Activated CD8-positive, alpha-beta memory T cell treated with anti-CD3 and anti-CD28 coated beads for 4 hours (primary cell): ENCODE results near the gene PAGR1.

Experiments
- DNase-seq, 2 donors: peaks; one replicate each; pipeline ENCODE4 v3.0.0-alpha.2; 2020; ENCODE audit warnings: low read depth in 2 of 2

The PAGR1 gene

DNA sequence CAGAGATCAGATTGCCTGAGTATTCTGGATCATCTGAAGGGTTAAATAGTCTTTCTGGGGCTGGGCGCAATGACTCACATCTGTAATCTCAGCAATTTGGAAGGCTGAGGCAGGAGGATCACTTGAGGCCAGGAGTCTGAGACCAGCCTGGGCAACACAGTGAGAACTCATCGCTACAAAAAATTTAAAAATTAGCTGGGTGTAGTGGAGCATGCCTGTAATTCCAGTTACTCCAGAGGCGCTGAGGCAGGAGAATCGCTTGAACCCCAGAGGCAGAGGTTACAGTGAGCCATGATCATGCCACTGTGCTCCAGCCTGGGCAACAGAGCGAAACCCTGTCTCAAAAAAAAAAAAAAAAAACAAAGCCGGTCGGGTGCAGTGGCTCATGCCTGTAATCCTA, 20.0 kb downstream of the PAGR1 start:
- DNase-seq = no peak

DNA sequence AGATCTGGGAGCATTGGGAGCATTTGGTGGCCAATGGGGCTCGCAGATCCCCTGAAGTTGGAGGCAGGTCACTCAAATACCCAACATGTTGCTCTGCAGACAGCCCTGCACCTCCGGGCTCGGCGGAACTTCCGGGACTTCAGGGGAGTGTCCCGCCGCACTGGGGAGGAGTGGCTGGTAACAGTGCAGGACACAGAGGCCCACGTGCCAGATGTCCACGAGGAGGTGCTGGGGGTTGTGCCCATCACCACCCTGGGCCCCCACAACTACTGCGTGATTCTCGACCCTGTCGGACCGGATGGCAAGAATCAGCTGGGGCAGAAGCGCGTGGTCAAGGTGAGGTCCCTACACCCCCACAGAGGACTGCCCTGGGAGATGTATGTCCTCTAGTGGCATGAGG, 20.7 kb downstream of the PAGR1 start:
- no peak for DNase-seq

DNA sequence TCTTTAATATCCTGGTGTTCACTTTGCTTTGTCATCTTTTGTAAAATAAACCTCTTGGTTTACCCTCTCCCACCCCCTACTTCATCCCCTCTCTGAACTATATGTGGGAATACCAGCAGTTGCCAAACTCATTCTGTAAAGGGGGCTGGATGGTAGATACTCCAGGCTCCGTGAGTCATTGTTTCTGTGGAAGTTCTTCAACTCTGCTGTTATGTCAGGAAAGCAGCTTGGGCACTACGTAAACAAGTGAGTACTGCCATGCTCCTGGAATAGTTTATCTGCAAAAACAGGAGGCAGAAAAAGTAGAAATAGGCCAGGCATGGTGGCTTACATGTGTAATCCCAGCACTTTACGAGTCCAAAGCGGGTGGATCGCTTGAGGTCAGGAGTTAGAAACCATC, 21.9 kb downstream of the PAGR1 start:
- DNase-seq = no peak

DNA sequence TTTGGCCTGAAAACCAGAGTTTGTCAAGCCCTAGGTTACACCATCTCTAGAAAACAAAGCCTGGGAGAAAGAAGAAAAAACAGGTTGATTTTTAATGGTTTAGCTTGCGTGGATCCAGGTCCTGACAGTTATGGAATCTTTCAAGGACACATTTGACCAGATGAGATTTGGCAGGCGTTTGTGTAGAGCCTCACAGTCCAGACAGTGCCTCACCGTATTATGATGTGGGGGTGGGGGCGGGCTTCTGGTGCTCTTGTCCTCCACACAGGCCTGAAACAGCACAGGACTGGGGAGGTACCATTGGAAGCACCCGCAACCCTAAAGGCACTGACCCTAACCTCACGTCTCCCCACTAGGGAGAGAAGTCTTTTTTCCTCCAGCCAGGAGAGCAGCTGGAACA, 23.9 kb downstream of the PAGR1 start:
- no peak for DNase-seq

DNA sequence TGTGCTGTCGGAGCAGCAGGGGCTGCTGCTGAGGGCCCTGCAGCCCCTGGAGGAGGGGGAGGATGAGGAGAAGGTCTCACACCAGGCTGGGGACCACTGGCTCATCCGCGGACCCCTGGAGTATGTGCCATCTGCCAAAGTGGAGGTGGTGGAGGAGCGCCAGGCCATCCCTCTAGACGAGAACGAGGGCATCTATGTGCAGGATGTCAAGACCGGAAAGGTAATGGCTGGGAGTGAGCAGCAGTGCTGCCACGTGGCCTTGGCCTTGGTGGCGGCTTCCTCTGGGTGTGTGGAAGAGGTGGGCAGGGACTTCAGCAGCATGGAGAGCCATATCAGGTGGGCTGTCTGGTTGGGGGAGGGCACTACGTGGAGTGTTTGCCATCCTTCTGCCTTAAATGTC, 24.3 kb downstream of the PAGR1 start:
- no peak for DNase-seq

DNA sequence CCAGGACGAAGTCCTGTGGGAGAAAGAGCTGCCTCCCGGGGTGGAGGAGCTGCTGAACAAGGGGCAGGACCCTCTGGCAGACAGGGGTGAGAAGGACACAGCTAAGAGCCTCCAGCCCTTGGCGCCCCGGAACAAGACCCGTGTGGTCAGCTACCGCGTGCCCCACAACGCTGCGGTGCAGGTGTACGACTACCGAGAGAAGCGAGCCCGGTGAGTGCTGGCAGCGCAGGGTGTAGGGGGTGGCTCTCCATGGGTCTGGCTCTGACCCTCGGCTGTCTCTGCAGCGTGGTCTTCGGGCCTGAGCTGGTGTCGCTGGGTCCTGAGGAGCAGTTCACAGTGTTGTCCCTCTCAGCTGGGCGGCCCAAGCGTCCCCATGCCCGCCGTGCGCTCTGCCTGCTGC, 25.7 kb downstream of the PAGR1 start:
- no peak for DNase-seq

DNA sequence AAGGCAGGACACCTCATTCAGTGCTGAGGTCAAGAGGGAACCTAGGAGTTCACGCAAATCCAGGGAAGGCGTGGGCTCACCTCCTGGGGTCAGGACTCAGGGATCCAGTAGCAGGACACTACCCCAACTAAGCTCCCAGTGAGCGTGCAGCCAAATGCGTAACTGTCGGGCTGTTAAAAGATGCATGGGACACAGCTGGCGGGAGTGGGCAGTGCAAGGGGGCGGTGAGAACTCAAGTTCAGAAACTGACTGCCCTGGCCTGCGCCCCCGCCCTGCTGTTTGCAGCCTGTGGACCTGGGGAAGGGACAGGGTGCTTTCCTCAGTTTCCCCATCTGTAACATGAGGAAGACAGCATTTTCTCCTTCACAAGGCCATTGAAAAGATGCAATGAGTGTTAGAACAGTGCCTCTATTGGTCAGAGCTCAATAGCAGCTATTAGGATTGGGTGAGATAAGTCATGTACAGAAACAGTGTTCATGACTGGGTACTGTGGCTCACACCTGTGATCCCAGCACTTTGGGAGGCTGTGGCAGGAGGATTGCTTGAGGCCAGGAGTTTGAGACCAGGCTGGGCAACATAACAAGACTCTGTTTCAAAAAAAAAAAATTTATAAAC, 26.9 kb downstream of the PAGR1 start:
- no peak for DNase-seq

DNA sequence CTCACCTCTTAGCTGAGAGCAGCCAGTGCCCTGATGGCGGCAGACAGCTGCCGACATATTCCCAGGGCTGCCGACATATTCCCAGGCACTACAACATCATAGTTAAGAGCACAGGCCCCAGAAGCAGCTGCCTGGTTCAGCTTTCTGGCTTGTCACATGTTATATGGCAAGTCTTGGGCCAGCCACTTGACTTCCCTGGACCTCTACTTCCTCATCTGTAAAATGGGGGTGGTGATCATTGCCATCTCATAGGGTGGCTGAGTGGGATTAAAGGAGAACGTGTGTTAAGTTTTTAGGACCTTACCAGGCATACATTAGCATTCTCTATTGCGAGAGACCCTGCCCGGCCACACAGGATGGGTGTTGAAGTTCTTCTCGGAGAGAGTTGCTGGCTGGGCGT, 28.0 kb downstream of the PAGR1 start:
- DNase-seq = no peak

DNA sequence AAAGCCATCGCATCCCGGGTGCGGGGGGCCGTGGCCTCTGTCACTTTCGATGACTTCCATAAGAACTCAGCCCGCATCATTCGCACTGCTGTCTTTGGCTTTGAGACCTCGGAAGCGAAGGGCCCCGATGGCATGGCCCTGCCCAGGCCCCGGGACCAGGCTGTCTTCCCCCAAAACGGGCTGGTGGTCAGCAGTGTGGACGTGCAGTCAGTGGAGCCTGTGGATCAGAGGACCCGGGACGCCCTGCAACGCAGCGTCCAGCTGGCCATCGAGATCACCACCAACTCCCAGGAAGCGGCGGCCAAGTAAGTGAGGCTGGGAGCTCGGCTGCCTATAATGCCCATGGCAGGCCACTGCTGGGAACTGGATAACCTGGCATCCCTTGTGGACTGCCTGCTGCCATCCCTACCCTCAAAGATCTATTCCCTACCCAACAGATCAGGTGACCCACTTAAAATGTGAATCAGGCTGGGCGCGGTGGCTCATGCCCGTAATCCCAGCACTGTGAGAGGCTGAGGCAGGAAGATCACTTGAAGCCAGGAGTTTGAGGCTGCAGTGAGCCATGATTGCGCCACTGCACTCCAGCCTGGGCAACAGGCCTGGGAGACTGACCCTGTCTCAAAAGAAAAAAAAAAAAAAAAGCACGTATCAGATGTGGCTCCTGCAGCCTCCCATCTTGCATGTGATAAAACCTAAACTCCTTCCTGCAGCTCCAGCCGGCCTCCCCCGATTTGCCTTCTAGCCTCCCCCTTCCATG, 28.8 kb downstream of the PAGR1 start:
- no peak for DNase-seq

DNA sequence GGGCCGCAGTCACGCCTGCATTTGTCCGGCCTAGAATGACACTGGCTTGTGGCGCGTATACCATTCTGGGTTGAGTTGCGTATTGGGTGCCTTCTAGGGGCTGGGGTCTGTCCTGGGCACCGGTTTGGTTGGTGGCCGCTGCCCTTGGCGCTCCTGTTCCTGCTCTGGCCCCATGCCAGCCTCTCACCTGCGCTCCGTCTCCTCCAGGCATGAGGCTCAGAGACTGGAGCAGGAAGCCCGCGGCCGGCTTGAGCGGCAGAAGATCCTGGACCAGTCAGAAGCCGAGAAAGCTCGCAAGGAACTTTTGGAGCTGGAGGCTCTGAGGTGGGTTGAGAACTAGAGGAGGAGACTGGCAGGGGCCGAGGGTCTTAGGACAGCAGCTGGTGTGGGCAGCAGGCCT, 29.7 kb downstream of the PAGR1 start:
- DNase-seq = no peak

DNA sequence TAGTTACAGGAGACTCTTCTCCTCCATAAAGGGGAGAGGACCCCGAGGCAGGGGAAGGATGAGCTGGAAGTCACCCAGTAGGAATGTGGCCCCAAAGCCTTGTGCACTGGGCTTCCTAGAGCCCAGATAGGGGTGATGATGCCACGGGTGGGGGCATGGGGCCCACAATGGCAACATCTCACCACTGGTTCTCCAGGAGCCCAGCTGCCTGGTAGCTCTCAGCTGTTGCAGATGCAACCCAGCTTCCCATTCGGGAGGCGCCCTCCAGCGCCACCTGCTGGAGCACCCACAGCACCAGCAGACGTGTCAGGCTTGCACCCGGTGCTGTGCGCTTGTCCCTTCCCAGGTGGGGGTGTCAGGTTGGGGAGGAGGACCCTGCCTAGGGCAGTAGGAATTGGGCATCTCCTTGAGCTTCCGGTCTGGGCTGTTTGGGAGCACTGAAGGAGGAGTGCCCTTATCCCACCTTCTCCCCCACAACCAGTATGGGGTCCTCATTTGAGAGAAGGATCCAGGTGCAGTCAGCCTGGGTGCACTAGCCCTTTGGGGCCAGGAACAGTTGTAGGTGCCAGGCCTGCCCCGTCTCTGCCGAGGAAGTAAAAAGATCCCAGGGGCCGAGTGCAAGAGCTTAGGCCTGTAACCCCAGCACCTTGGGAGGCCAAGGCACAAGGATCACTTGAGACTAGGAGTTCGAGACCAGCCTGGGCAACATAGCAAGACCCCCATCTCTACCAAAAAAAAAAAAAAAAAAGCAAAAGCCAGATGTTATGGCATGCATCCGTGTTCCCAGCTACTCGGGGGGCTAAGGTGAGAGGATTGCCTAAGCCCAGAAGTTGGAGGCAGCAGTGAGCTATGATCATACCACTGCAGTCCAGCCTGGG, 32.7 kb downstream of the PAGR1 start:
- DNase-seq = peak; percentile 55 to 66

DNA sequence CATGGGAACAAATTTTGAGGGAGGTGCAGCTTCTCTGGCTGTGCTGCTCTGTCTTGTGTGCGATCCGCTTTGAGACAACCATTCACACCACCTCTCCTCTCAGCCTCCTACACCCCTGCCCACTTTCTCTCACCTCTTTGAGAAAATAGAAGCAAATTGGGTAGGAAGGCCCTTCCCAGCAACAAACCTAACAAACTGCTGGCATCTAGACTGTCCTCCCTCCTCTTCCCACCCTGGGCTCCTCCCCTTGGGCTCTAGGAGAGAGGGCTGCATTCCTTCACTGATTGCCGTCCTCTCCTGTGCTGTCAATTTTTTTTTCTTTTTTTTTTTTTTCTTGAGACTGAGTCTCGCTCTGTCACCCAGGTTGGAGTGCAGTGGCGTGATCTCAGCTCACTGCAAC, 33.6 kb downstream of the PAGR1 start:
- no peak for DNase-seq

DNA sequence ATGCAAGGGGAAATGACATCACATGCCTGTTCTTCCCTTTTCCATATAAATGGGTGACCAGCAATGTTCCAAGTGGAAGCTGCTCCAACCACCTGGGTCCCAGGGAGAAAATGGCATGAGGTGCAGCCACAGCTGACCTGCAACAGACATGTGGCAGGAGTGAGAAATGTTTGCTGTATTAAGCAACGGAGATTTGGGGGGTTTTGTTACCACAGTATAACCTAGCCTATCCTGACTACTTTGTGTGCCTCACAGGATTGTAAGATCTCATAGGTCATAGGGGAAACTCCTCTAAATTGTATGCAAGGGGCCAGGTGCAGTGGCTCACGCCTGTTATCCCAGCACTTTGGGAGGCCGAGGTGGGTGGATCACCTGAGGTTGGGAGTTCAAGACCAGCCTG, 35.0 kb downstream of the PAGR1 start:
- DNase-seq = no peak

DNA sequence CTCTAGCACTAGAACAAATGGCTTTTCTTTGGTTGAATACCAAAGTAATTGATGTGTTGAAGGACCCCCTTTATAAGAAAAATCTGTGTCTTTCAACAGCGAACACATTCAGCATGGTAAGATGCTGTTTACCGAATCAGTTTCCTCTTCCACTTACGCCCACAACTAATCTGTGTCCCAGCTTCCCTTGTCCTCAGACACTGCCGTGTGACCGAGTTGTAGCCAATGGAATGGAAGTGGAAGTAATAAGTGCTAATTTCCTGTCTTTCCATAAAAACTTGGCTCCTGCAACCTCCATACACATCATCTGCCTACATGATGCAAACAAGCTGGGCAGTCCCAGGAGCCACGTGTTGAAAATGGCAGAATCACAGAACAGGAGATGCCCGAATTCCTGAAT, 36.7 kb downstream of the PAGR1 start:
- no peak for DNase-seq

DNA sequence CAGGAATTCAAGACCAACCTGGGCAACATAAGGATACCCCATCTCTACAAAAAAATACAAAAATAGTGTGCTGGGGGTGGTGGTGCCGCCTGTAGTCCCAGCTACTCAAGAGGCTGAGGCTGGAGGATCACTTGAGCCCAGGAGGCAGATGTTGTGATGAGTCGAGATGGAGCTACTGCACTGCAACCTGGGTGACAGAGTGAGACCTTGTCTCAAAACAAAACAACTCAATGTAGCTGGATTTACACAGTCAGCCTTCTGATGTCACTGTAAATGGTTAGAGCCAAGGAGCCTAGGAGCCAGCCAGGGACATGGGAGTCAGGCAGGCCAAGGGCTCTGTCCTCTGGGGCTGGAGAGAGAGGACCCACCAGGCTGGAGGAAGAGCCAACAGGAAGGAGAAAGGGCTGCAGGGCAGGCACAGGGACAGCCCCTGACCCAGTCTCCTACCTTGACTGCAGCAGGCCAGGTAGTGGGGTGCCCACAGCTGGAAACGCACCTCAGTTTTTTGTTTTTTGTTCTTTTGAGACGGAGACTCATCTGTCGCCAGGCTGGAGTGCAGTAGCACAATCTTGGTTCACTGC, 38.7 kb downstream of the PAGR1 start:
- no peak for DNase-seq

DNA sequence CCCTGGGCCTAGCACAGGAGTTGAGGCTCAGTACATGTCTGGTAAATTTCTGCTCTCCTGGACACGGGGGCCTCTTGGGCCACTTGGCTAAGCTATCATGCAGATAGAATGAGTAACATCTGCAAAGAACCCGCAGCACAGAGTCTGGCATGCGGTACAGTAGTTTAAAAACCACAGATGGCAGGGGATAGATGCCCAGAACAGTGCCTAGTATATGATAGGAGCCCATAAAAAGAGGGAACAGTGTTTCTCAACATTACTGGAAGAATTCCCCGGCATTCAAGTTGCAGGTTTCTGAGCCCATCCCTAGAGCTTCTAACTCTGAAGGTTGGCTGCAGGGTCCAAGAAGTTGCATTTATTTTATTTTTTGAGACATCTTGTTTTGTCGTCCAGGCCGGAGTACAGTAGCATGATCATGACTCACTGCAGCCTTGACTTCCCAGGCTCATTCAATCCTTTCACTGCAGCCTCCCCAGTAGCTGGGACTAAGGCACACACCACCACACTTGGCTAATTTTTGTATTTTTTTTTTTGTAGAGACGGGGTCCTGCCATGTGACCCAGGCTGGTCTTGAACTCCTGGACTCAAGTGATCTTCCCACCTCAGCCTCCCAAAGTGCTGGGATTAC, 41.3 kb downstream of the PAGR1 start:
- DNase-seq = no peak

DNA sequence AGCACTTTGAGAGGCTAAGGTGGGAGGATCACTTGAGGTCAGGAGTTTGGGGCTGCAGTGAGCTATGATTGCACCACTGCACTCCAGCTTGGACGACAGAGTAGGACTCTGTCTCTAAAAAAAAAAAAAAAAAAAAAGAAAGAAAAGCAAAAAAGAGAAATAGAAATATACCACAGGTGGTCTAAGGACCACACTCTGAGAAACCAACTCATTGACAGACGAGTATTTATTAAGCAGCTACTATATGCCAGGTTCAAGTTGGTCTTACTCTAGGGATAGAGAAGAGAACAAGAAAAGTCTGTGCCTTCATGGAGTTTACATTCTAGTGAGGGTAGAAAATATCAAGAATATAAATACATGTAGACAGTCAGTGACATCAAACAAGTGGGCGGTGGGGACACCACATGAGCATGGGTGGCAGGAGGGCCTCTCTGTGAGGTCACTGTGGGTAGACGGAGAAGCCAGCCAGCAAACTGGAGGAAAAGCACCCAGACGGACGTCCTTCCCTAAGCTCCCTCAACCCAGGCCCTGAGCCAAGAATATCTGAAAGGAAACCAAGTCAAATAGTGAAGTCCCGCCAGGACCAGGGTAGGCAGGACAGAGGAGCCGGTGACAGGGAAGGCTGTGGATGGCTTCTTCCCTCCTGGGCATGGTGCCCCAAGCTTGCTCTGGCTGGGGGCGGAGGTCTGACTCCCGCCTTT, 42.3 kb downstream of the PAGR1 start:
- DNase-seq = no peak

DNA sequence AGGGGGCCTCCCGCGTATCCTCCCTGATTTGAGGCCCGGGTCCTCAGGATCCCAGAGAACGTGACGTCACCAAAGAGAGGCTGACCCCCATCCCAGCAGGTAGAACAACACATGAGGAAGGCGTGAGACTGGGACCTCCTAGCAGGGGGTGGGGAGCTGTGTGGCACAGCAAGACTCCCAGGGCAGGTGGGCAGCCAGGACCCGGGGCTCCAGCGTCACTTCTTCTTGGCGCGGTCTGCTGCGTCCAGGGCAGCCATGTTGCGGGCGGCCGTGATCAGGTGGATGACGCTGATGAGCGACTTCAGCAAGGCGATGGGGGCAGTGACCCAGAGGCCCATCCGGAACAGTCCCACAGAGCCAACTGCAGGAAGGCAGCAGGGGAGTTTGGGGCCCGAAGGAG, 43.0 kb downstream of the PAGR1 start:
- no peak for DNase-seq

DNA sequence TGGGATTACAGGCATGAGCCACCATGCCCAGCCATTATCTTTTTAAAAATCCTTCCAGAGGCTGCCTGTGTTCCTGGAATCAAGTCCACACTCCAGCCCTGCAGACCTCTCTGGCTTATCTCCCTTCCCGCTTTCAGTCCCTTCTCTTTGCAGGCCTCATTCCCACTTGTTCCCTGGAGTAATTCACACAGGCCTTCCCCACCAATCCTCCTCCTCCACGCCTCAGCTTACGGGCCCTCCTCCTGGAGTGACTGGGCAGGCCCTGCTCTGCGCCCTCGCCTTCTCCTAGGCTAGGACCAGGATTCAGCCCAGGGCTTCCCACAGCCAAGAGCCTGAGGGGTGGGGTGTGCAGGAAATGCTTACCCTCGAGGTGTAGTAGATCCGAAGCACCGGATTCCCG, 44.3 kb downstream of the PAGR1 start:
- DNase-seq = no peak

DNA sequence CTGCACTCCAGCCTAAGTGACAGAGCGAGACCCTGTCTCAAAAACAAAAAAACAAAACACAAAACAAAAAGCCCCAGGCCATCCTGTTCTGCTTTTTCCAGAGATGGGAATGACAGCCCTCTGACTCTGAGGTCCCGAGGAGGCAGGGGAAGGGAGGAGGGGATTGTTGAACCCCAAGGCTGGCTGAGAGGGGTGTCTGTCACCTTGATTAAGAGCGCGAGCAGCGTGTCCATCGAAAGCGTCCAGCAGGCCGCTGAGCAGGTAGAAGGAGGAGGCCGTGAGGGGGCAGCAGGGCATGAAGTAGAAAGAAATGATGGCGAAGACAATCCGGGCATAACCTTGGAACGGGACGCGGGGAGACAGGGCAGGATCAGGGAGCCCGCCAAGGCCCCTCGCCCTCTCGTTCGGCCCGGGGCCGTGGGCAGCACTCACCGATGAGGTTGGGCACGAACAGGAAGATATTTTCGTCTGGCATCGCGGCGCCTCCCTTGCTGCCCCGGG, 46.5 kb downstream of the PAGR1 start:
- DNase-seq = no peak
